Measurements from ENCODE around the gene CACNA1G.

DNA sequence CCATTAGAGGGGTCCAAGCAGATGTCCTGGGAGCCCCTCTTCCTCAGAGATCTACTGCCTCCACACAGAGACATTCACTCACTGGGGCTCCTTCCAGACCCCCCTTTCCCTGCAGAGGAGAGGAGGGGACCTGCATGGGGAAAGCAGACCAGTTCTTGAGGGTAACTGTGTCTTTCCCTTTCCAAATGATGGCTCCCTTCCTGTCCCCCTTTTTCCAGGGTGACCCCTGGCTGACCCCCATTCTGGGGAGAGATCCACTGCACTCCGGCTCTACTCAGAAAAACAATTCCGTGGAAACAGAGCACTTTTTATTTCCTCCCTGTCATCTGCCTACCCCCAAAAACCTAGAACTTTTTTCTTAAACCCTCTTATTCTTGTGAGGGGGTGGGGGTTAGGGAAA, 6.4 kb downstream of the CACNA1G start:
- TF ChIP-seq, protein P1, sequence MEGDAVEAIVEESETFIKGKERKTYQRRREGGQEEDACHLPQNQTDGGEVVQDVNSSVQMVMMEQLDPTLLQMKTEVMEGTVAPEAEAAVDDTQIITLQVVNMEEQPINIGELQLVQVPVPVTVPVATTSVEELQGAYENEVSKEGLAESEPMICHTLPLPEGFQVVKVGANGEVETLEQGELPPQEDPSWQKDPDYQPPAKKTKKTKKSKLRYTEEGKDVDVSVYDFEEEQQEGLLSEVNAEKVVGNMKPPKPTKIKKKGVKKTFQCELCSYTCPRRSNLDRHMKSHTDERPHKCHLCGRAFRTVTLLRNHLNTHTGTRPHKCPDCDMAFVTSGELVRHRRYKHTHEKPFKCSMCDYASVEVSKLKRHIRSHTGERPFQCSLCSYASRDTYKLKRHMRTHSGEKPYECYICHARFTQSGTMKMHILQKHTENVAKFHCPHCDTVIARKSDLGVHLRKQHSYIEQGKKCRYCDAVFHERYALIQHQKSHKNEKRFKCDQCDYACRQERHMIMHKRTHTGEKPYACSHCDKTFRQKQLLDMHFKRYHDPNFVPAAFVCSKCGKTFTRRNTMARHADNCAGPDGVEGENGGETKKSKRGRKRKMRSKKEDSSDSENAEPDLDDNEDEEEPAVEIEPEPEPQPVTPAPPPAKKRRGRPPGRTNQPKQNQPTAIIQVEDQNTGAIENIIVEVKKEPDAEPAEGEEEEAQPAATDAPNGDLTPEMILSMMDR (IDR thresholded peaks at IDR 0.05; ENCODE audit: low read depth, low read length): no peak
- TF ChIP-seq POLR2A (IDR thresholded peaks at IDR 0.05; ENCODE audit: extremely low read depth, insufficient read length): no peak
